Activated B cell treated with CpG ODN at 0.5 μM for 24 hours (primary cell): Measurements from ENCODE around the gene ATG2A. TPM values are rescaled to one million over a fixed set of nuclear protein-coding genes. Genes with fewer than 3 reads are reported as not detected.

Source experiments
- ATAC-seq: fragments of 200-7000 bp; cut with Tn5 transposase; one replicate; pipeline ENCODE4 v1.10.0; 2021; ENCODE audit warnings: low read depth, mild to moderate bottlenecking, moderate library complexity
- CTCF ChIA-PET: fragments of 350-600 bp; sonication (Branson Sonifier 250); formaldehyde crosslinking; loops from one replicate; lab custom pipeline; 2021; ENCODE audit warnings: antibody characterized with exemption; lab: Charles Lee
- POLR2A ChIA-PET: fragments of 350-600 bp; sonication (Branson Sonifier 250); formaldehyde crosslinking; loops from one replicate; lab custom pipeline; 2021; ENCODE audit warnings: antibody characterized with exemption; lab: Charles Lee
- DNase-seq: peaks from one replicate; pipeline ENCODE4 v3.0.0; 2022
- H3K27ac Mint-ChIP-seq: one replicate; pipeline ENCODE4 v1.8.0; 2020; ENCODE audit warnings: mixed read lengths
- H3K27me3 Mint-ChIP-seq: one replicate; pipeline ENCODE4 v1.8.0; 2021; ENCODE audit warnings: mixed read lengths
- H3K36me3 Mint-ChIP-seq: one replicate; pipeline ENCODE4 v1.8.0; 2021; ENCODE audit warnings: low read depth, mixed read lengths
- H3K4me1 Mint-ChIP-seq: one replicate; pipeline ENCODE4 v1.8.0; 2021; ENCODE audit warnings: mixed read lengths
- H3K4me3 Mint-ChIP-seq: one replicate; pipeline ENCODE4 v1.8.0; 2020; ENCODE audit warnings: mild to moderate bottlenecking, mixed read lengths
- H3K9me3 Mint-ChIP-seq: one replicate; pipeline ENCODE4 v1.8.0; 2020; ENCODE audit warnings: mixed read lengths
- intact Hi-C: fragments of 100-400 bp; cut with micrococcal nuclease; formaldehyde crosslinking; loops from one replicate; pipeline ENCODE4 v1.15.1; 2024
- total RNA-seq: library from RNA; stranded (reverse); gene quantifications from 2 replicates; pipeline ENCODE4 v1.2.3, GENCODE V29; 2022
- TF ChIP-seq, protein P1 (sequence below): fragments of 200-600 bp; IDR thresholded peaks from one replicate; pipeline ENCODE4 v1.8.0; 2022; ENCODE audit warnings: antibody characterized with exemption, mild to moderate bottlenecking

Gene ATG2A
- total RNA-seq, 1 donor from 2014 or later: 35.0 TPM

DNA sequence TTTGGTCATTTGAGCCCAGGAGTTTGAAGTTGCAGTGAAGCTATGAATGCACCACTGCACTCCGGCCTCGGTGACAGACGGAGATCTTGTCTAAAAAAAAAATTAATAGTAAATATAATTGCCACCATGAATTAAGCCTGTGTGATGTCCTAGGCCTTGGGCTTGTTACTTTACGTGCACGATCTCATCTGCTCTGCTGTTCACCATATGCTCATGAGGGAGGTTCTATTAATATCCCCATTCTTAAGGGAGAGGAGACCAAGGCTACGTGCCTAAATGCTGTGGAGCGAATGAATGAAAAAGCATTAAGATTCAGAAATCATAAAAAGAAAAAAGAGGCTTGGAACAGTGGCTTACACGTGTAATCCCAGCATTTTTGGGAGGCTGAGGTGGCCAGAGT is 2.6 kb upstream of the ATG2A start:
- H3K36me3 Mint-ChIP-seq: peaks cover under 1% of the 10 kb centered on the region
- H3K4me3 Mint-ChIP-seq: no peak overlapping the region
- DNase-seq: no peak
- no peaks in the 10 kb centered on the region for H3K9me3 Mint-ChIP-seq
- TF ChIP-seq, protein P1, sequence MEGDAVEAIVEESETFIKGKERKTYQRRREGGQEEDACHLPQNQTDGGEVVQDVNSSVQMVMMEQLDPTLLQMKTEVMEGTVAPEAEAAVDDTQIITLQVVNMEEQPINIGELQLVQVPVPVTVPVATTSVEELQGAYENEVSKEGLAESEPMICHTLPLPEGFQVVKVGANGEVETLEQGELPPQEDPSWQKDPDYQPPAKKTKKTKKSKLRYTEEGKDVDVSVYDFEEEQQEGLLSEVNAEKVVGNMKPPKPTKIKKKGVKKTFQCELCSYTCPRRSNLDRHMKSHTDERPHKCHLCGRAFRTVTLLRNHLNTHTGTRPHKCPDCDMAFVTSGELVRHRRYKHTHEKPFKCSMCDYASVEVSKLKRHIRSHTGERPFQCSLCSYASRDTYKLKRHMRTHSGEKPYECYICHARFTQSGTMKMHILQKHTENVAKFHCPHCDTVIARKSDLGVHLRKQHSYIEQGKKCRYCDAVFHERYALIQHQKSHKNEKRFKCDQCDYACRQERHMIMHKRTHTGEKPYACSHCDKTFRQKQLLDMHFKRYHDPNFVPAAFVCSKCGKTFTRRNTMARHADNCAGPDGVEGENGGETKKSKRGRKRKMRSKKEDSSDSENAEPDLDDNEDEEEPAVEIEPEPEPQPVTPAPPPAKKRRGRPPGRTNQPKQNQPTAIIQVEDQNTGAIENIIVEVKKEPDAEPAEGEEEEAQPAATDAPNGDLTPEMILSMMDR: no peak
- H3K27ac Mint-ChIP-seq: no peak overlapping the region
- ChIA-PET POLR2A (interaction anchor here (0.7 to 0.8 kb wide), 3 partner anchors 81 to 1264 kb away, joined by 3 to 5 read pairs (median 3); no protein-coding TSS in a partner anchor), CTCF (no interaction called here)
- intact Hi-C loops: loop anchor here (5.0 kb wide), 2 partner anchors 53 to 982 kb away; partner anchors contain the start of genes MAJIN and NAA40
- peaks cover 45% of the 10 kb centered on the region for H3K4me1 Mint-ChIP-seq
- ATAC-seq: no peak
- no peaks in the 10 kb centered on the region for H3K27me3 Mint-ChIP-seq

- TF ChIP-seq, protein P1: no peak
- no peaks in the 10 kb centered on the region for H3K9me3 Mint-ChIP-seq
- H3K36me3 Mint-ChIP-seq: peaks cover 11% of the 10 kb centered on the region
- H3K27me3 Mint-ChIP-seq: no peaks in the 10 kb centered on the region
- H3K4me1 Mint-ChIP-seq: peaks cover 38% of the 10 kb centered on the region
- ChIA-PET POLR2A (interaction anchor here (0.7 to 1.4 kb wide), 4 partner anchors 20 to 78 kb away, joined by 3 to 4 read pairs (median 3); no protein-coding TSS in a partner anchor), CTCF (interaction anchor here (1.9 kb wide), 1 partner anchor 95 kb away, joined by 7 read pairs; the partner anchor contains the start of gene ARL2)
- DNase-seq: no peak
- no peak for ATAC-seq
- intact Hi-C loops: no loop called here
- H3K4me3 Mint-ChIP-seq: peak overlapping the region; percentile 88
- H3K27ac Mint-ChIP-seq: peak overlapping the region; percentile 85
Observed at GRCh38 chr11:64918017-64918416, 1.0 kb upstream of the ATG2A start.

- CTCF ChIA-PET: interaction anchor here (1.9 kb wide), 1 partner anchor 96 kb away, joined by 7 read pairs; the partner anchor contains the start of gene ARL2
- Mint-ChIP-seq H3K4me3 (peak overlapping the region; percentile 88), H3K36me3 (peaks cover 15% of the 10 kb centered on the region), H3K4me1 (peaks cover 38% of the 10 kb centered on the region), H3K27me3 (no peaks in the 10 kb centered on the region), H3K27ac (peak overlapping the region; percentile 85), H3K9me3 (no peaks in the 10 kb centered on the region)
- POLR2A ChIA-PET: interaction anchor here (0.7 to 1.4 kb wide), 3 partner anchors 53 to 79 kb away, joined by 3 to 4 read pairs (median 3); no protein-coding TSS in a partner anchor
- intact Hi-C loops: loop anchor here (1.0 to 2.0 kb wide), 8 partner anchors 39 to 215 kb away; partner anchors contain the start of genes CDCA5, EHD1, SF1 and SNX15
- no peak for DNase-seq
- TF ChIP-seq, protein P1: no peak
- ATAC-seq: no peak
Observed at GRCh38 chr11:64917663-64917995, 620 bp upstream of the ATG2A start.

GRCh38 chr11:64916040-64916774 is 802 bp downstream of the ATG2A start:
- ATAC-seq (no peak), DNase-seq (no peak)
- TF ChIP-seq, protein P1: no peak
- peak overlapping the region; percentile 88 for H3K4me3 Mint-ChIP-seq
- ChIA-PET POLR2A (interaction anchor here (0.7 to 1.2 kb wide), 3 partner anchors 64 to 346 kb away, joined by 3 to 7 read pairs (median 4); partner anchors contain the start of gene ARL2), CTCF (no interaction called here)
- peak overlapping the region; percentile 85 for H3K27ac Mint-ChIP-seq
- intact Hi-C loops: loop anchor here (1.0 to 2.0 kb wide), 3 partner anchors 8 to 181 kb away; partner anchors contain the start of genes CDCA5, PPP2R5B, VPS51 and ZFPL1
- no peaks in the 10 kb centered on the region for H3K27me3 Mint-ChIP-seq
- H3K9me3 Mint-ChIP-seq: no peaks in the 10 kb centered on the region
- H3K36me3 Mint-ChIP-seq: peaks cover 27% of the 10 kb centered on the region
- peaks cover 38% of the 10 kb centered on the region for H3K4me1 Mint-ChIP-seq

GRCh38 chr11:64915376-64915887 is 1.6 kb downstream of the ATG2A start:
- TF ChIP-seq, protein P1: no peak
- Mint-ChIP-seq H3K27me3 (no peaks in the 10 kb centered on the region), H3K4me3 (peak overlapping the region; percentile 88), H3K27ac (peak overlapping the region; percentile 85), H3K9me3 (no peaks in the 10 kb centered on the region), H3K36me3 (peaks cover 35% of the 10 kb centered on the region), H3K4me1 (peaks cover 35% of the 10 kb centered on the region)
- intact Hi-C loops: no loop called here
- ATAC-seq (no peak), DNase-seq (no peak)
- ChIA-PET CTCF (no interaction called here), POLR2A (no interaction called here)
